ENCODE data around the gene CFAP206.
"Not testable (repeated sequence)": the region's sequence is repeated elsewhere in the genome, so short reads cannot be mapped to it uniquely, and the experiment has no call there.

DNA sequence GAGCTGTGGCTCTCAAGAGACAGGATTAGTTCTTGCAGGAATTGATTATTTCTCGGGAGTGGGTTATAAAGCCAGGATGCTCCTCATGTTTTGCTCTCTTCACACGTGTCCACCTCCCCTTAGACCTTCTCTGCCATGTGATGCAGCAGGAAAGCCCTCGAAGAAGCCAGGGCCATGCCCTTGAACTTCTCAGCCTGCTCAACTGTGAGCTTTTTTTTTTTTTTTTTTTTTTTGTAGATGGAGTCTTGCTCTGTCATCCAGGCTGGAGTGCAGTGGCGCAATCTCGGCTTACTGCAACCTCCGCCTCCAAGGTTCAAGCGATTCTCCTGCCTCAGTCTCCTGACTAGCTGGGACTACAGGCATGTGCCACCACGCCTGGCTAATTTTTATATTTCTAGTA, 81.6 kb downstream of the CFAP206 start:
- TF ChIP-seq, protein P1, sequence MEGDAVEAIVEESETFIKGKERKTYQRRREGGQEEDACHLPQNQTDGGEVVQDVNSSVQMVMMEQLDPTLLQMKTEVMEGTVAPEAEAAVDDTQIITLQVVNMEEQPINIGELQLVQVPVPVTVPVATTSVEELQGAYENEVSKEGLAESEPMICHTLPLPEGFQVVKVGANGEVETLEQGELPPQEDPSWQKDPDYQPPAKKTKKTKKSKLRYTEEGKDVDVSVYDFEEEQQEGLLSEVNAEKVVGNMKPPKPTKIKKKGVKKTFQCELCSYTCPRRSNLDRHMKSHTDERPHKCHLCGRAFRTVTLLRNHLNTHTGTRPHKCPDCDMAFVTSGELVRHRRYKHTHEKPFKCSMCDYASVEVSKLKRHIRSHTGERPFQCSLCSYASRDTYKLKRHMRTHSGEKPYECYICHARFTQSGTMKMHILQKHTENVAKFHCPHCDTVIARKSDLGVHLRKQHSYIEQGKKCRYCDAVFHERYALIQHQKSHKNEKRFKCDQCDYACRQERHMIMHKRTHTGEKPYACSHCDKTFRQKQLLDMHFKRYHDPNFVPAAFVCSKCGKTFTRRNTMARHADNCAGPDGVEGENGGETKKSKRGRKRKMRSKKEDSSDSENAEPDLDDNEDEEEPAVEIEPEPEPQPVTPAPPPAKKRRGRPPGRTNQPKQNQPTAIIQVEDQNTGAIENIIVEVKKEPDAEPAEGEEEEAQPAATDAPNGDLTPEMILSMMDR (IDR thresholded peaks at IDR 0.05 in 8 of 11, conservative IDR thresholded peaks at IDR 0.05 in 3 of 11), result not testable (repeated sequence)
- not testable (repeated sequence) for TF ChIP-seq POLR2AphosphoS5 (IDR thresholded peaks at IDR 0.05)

All from spleen (tissue), 7 donors.